Suprapubic skin (tissue), 4 donors: Measurements from ENCODE around the gene ZNF12. TPM values are rescaled to one million over a fixed set of nuclear protein-coding genes. Genes with fewer than 3 reads are reported as not detected.
"Not testable (repeated sequence)": the region's sequence is repeated elsewhere in the genome, so short reads cannot be mapped to it uniquely, and the experiment has no call there.

Experiments used
- DNase-seq, 2 donors: peaks; one replicate each; pipeline ENCODE4 v3.0.0-alpha.2; 2019; ENCODE audit warnings: low spot score in 2 of 2
- H3K27ac ChIP-seq: fragments of 200-600 bp; sonication (generic); one replicate; pipeline ENCODE4 v1.5.1; 2019
- H3K27me3 ChIP-seq: fragments of 200-600 bp; sonication (generic); one replicate; pipeline ENCODE4 v1.5.1; 2019
- H3K36me3 ChIP-seq: fragments of 200-600 bp; sonication (generic); one replicate; pipeline ENCODE4 v1.5.1; 2019
- H3K4me1 ChIP-seq: fragments of 200-600 bp; sonication (generic); one replicate; pipeline ENCODE4 v1.5.1; 2019
- H3K4me3 ChIP-seq: fragments of 200-600 bp; sonication (generic); one replicate; pipeline ENCODE4 v1.5.1; 2019; ENCODE audit warnings: mild to moderate bottlenecking
- H3K9me3 ChIP-seq: fragments of 200-600 bp; sonication (generic); one replicate; pipeline ENCODE4 v1.5.1; 2019
- CTCF ChIP-seq, 2 donors: fragments of 200-600 bp in 1 of 2; fragments of 450-650 bp in 1 of 2; sonication (generic) in 1 of 2; IDR thresholded peaks; one replicate each; pipeline ENCODE4 v1.5.1; 2016 to 2019; ENCODE audit warnings: antibody characterized with exemption in 2 of 2, mild to moderate bottlenecking in 1 of 2, moderate library complexity in 1 of 2
- EP300 ChIP-seq: sonication (generic); formaldehyde crosslinking; IDR thresholded peaks from one replicate; pipeline ENCODE4 v1.6.1; 2017; ENCODE audit warnings: antibody characterized with exemption
- POLR2A ChIP-seq, 2 donors: fragments of 450-650 bp; IDR thresholded peaks; one replicate each; pipeline ENCODE4 v1.6.1; 2017; ENCODE audit warnings: antibody characterized with exemption in 2 of 2, mild to moderate bottlenecking in 2 of 2, moderate library complexity in 2 of 2
- POLR2AphosphoS5 ChIP-seq, 3 donors: sonication (generic); formaldehyde crosslinking; IDR thresholded peaks; one replicate each; pipeline ENCODE4 v1.6.1; 2017; ENCODE audit warnings: antibody characterized with exemption in 3 of 3
- WGBS: methylation state at CpG from one replicate; pipeline ENCODE4 v1.1.5; 2018; 5-methylcytosine and 5-hydroxymethylcytosine counted together
- total RNA-seq, 4 donors: library from RNA; depleted of rRNA; stranded (reverse); fragments of >200 nt; gene quantifications; one replicate each; pipeline ENCODE4 v1.1.0, GENCODE V29; 2016

The ZNF12 gene
- total RNA-seq, 4 donors from 2014 or later = 17.9 to 33.0 (median 19.0) TPM

DNA sequence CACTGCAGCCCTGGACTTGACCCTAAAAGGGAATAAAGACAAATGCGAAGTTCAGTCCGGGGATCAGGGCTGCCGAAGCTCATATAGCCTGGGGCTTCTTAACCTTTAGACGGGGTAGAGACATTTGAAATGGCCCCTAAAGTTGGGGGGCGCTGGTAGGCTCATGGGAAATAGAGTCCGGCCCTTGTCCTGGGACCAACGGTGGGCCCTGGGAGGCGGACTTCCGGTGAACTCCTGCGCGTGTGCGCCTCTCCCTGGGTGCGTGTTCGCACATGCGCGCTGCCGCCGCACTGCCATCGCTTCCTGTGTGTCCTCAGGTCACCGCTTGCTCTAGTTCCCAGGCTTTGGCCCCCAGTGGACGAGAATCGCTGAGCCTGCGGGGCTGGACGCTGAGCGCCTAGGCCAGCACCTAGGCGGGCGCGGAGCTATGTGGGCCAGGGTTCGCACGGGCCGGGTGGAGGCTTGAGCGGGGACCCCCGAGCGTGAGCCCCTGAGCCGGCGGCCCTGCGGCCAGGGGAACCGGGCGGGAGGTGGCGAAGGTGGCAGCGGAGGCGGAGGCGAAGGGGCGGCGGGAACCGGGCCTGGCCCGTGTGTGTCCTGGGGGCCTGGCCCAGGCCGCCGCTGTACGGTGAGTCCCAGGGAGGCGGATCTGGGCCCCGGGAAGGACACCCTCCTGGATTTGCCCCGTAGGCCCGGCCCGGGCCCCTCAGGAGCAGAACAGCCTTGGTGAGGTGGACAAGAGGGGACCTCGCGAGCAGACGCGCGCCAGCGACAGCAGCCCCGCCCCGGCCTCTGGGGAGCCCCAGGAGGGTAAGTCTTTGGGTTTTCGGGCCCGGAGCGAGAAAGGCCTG lies 23.0 kb upstream of the ZNF12 start:
- no peaks in the 10 kb centered on the region for H3K9me3 ChIP-seq
- peak; percentile 93 to 94 for DNase-seq
- 5% methylated on average over 4 of the region's 66 CpGs for WGBS
- peak overlapping the region; percentile 86 for H3K4me3 ChIP-seq
- TF ChIP-seq POLR2AphosphoS5 (IDR thresholded peaks at IDR 0.05) (no peak), POLR2A (IDR thresholded peaks at IDR 0.05) (peak in 1 of 2 donors; percentile 22)
- H3K4me1 ChIP-seq = peaks cover 14% of the 10 kb centered on the region
- peak overlapping the region; percentile 71 for H3K27ac ChIP-seq
- H3K27me3 ChIP-seq = peaks cover 4% of the 10 kb centered on the region
- H3K36me3 ChIP-seq = peaks cover 9% of the 10 kb centered on the region

DNA sequence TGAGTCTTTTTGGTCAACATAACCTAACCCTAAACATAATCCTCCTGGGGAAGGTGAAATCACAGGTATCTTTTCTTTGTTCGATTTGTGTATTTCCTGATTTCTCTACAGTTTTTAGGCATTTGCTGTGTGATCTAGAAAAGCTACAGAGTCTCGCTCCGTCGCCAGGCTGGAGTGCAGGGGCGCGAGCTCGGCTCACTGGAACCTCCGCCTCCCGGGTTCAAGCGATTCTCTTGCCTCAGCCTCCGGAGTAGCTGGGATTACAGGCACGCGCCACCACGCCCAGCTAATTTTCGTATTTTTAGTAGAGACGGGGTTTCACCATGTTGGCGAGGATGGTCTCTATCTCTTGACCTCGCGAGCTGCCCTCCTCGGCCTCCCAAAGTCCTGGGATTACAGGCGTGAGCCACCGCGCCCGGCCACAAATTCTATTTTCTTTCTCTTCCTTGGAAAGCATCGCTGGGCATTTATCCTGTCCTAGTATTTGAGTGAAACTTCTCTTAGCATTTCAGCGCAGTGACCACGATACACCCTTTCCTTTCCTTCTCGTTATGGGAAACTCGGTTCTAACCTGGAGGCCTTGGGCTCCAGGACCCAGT lies 22.2 kb upstream of the ZNF12 start:
- H3K9me3 ChIP-seq, H3K36me3 ChIP-seq, DNase-seq, H3K27me3 ChIP-seq: not testable (repeated sequence)
- Histone ChIP-seq H3K27ac (peak overlapping the region; percentile 71), H3K4me3 (peak overlapping the region; percentile 86), H3K4me1 (peaks cover 14% of the 10 kb centered on the region)
- 66% methylated on average over 29 of the region's 29 CpGs for WGBS

DNA sequence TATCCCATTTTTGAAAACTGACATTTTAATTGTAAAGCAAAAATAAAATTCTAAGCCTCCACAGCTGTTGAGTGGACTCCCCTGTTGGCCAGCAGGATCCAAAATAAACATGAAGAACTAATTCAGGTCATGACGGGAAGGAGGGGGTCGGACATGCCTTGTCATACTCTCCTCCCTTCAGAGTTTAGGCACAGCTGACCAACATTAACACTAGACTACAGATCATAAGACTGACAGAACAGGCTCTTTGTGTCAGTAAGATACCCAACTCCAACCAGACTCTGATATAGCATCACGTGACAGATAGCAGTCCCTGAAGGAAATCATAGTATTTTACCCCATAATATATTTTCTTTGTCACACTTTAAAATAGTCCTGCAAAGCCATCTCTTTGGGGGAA lies 20.9 kb upstream of the ZNF12 start:
- 89% methylated on average over 3 of the region's 3 CpGs for WGBS

DNA sequence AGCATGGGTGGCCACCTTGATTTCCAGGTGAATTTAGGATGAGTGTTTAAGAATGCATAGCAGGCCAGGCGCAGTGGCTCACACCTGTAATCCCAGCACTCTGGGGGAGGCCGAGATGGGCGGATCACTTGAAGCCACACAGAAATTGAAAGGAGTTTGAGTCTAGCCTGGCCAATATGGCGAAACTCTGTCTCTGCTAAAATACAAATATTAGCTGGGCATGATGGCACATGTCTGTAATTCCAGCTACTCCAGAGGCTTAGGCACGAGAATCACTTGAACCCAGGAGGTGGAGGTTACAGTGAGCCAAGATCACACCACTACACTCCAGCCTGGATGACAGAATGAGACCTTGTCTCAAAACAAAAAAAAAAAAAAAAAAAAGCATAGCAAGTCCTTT lies 19.6 kb upstream of the ZNF12 start:
- WGBS = 67% methylated on average over 5 of the region's 5 CpGs
- H3K36me3 ChIP-seq, H3K27ac ChIP-seq, H3K4me3 ChIP-seq, H3K27me3 ChIP-seq, DNase-seq, H3K9me3 ChIP-seq: not testable (repeated sequence)
- H3K4me1 ChIP-seq = peaks cover 12% of the 10 kb centered on the region

More for the DNA sequence above, 20.9 kb upstream of the ZNF12 start:
- no peaks in the 10 kb centered on the region for H3K9me3 ChIP-seq
- H3K27me3 ChIP-seq = peaks cover 4% of the 10 kb centered on the region
- H3K4me3 ChIP-seq = no peak overlapping the region
- no peak for DNase-seq
- H3K27ac ChIP-seq = no peak overlapping the region
- no peaks in the 10 kb centered on the region for H3K36me3 ChIP-seq
- TF ChIP-seq POLR2A (IDR thresholded peaks at IDR 0.05) = no peak
- TF ChIP-seq POLR2AphosphoS5 (IDR thresholded peaks at IDR 0.05) = no peak
- TF ChIP-seq EP300 = no peak
- no peak for TF ChIP-seq CTCF (IDR thresholded peaks at IDR 0.05)
- peaks cover 14% of the 10 kb centered on the region for H3K4me1 ChIP-seq

DNA sequence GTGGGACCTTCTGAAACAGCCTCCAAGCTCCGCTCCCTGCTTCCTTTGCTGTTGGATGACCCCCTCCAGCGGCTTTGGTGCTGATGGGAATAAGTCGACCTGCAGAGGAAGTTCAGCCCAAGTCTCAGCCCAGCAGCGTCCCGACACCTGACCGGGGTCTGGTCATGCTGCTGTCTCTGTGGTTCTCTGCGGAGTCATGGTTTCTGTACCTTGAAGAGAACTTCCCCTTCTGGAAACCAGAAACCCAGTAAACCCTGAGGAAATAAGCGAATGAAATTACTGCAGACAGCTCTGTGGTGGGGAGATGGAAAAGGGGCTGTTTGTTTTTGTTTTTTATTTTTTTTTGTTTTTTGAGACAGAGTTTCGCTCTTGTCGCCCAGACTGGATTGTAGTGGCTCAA lies 18.3 kb upstream of the ZNF12 start:
- no peaks in the 10 kb centered on the region for H3K36me3 ChIP-seq
- H3K27ac ChIP-seq = no peak overlapping the region
- peaks cover 2% of the 10 kb centered on the region for H3K4me1 ChIP-seq
- no peak for DNase-seq
- 78% methylated on average over 9 of the region's 10 CpGs for WGBS
- no peaks in the 10 kb centered on the region for H3K9me3 ChIP-seq
- no peak overlapping the region for H3K4me3 ChIP-seq
- TF ChIP-seq POLR2A (IDR thresholded peaks at IDR 0.05) (no peak), EP300 (no peak), POLR2AphosphoS5 (IDR thresholded peaks at IDR 0.05) (no peak), CTCF (IDR thresholded peaks at IDR 0.05) (no peak)
- peaks cover 6% of the 10 kb centered on the region for H3K27me3 ChIP-seq

- DNase-seq, H3K36me3 ChIP-seq, H3K27ac ChIP-seq, H3K9me3 ChIP-seq, H3K4me3 ChIP-seq, H3K4me1 ChIP-seq, H3K27me3 ChIP-seq: not testable (repeated sequence)
- WGBS = 82% methylated on average over 4 of the region's 4 CpGs
Measured at GRCh38 chr7:6724351-6724750, 17.6 kb upstream of the ZNF12 start.

DNA sequence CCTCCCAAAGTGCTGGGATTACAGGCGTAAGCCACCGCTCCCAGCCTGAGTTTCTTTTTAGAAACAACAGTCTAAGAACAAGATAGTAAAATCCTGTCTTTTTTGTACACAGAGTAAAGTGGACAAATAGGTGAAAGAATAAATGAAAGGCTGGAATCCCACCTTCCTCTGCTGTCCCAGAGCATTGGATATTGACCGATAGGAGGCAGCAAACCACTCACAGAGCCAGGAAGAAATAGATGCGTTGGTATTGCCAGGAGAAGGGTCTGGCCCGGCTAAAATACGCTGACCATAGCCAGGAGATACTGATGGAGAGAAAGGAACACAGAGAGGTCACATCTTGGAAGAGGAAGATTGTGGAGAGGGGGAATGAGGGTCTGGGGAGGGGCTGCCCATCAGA lies 11.4 kb upstream of the ZNF12 start:
- no peak for DNase-seq
- WGBS = 58% methylated on average over 6 of the region's 6 CpGs
- Histone ChIP-seq H3K27me3 (peaks cover 21% of the 10 kb centered on the region), H3K27ac (no peak overlapping the region), H3K9me3 (no peaks in the 10 kb centered on the region), H3K4me1 (no peaks in the 10 kb centered on the region), H3K4me3 (no peak overlapping the region), H3K36me3 (no peaks in the 10 kb centered on the region)
- TF ChIP-seq POLR2AphosphoS5 (IDR thresholded peaks at IDR 0.05) (no peak), EP300 (no peak), CTCF (IDR thresholded peaks at IDR 0.05) (no peak)

- DNase-seq, H3K4me1 ChIP-seq, H3K36me3 ChIP-seq, H3K27ac ChIP-seq, H3K4me3 ChIP-seq, H3K9me3 ChIP-seq: not testable (repeated sequence)
- H3K27me3 ChIP-seq = peaks cover 18% of the 10 kb centered on the region
- WGBS = 92% methylated on average over 6 of the region's 9 CpGs
Measured at GRCh38 chr7:6715898-6716297, 9.2 kb upstream of the ZNF12 start.
